ENCODE measurements around the gene FAIM2. TPM values are rescaled to one million over a fixed set of nuclear protein-coding genes. Genes with fewer than 3 reads are reported as not detected.
"Not testable (repeated sequence)": the region's sequence is repeated elsewhere in the genome, so short reads cannot be mapped to it uniquely, and the experiment has no call there.

Gene FAIM2
- total RNA-seq, 1 experiment from 2014 or later: 0.58 TPM

- no peak for DNase-seq (ENCODE audit: low spot score)
Observed at GRCh38 chr12:49865109-49865781, 38.5 kb downstream of the FAIM2 start.

DNA sequence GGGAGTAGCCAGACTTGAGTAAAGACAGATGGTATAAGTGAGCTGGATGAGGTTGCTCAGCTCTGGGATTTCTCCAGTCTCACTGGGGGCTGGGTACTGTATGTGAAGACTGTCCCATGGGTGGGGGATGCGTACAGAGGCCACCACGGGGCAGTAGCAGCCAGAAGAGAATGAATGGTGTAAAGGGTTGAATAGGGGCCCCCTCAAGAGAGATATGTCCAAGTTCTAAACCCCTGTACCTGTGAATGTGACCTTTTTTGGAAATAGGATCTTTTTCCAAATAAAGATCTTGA, 39.0 kb downstream of the FAIM2 start:
- DNase-seq (ENCODE audit: low spot score): no peak

DNA sequence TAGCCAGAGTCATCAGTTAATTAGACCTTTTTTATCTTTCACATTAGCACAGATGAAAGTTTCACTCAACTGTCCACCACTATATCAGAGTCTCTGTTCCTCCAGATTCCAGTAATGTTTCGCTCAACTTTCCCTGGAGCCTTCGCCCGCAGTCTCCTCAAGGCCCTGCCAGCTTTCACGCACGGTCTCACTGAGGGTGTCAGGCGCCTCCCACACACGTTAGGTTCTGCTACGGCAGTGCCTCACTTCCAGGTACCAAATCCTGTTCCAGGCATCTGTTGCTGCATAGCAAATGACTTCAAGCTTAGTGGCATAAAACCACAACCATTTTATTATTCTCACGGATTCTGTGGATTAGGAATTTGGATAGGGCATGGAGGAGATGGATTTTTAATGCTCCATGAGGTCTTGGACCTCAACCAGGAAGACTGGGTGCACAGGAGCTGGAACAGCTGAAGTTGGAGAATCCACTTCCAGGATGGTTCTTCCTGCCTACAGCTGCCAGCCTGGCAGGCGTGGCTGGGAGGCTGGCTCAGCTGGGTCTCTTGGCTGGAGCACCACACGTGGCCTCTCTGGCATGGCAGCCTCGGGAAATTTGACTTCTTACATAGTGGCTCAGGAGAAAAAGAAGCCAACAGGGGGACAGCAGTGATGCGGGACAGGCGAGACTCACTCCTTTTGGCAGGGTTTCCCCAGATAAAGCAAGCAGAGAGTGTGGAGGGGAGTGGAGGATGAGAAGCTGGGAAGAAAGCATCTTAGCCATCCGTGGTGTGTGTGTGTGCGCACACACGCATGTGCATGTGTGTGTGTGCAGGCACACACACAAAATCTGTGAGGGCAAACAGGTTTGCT, 39.5 kb downstream of the FAIM2 start:
- no peak for DNase-seq (ENCODE audit: low spot score)

DNA sequence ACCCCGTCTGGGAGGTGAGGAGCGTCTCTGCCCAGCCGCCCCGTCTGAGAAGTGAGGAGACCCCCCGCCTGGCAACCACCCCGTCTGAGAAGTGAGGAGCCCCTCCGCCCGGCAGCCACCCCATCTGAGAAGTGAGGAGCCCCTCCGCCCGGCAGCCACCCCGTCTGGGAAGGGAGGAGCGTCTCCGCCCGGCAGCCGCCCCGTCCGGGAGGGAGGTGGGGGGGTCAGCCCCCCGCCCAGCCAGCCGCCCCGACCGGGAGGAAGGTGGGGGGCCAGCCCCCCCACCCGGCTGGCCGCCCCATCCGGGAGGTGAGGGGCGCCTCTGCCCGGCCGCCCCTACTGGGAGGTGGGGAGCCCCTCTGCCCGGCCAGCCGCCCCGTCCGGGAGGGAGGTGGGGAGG, 42.8 kb downstream of the FAIM2 start:
- DNase-seq (ENCODE audit: low spot score): not testable (repeated sequence)

- DNase-seq (ENCODE audit: low spot score): not testable (repeated sequence)
Observed at GRCh38 chr12:49855890-49856289, 47.8 kb downstream of the FAIM2 start.

- peak; percentile 86 for DNase-seq (ENCODE audit: low spot score)
Observed at GRCh38 chr12:49854976-49855375, 48.7 kb downstream of the FAIM2 start.

- no peak for DNase-seq (ENCODE audit: low spot score)
Observed at GRCh38 chr12:49853671-49854070, 50.0 kb downstream of the FAIM2 start.

- no peak for DNase-seq (ENCODE audit: low spot score)
Observed at GRCh38 chr12:49847161-49847560, 56.5 kb downstream of the FAIM2 start.

- no peak for DNase-seq (ENCODE audit: low spot score)
Observed at GRCh38 chr12:49846032-49846431, 57.7 kb downstream of the FAIM2 start.

GRCh38 chr12:49843876-49844437, 59.7 kb downstream of the FAIM2 start:
- DNase-seq (ENCODE audit: low spot score): no peak

DNA sequence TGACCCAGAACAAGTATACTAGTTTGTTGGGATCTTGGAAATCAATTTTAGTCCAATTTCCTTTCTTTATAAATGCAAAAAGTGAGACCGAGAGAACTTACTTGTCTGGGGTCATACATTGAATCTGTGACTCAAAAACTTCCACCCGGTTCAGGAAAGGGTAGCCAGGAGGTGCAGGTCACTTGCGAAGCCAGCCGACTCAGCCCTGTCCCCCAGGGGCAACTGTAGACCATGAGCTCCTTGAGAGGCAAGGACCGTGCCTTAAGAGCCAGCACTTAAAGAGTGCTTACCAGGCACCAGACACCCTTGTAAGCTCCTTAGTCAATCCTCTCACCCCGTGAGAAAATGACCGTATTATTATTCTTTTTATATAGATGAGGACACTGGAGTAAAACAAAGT, 60.3 kb downstream of the FAIM2 start:
- no peak for DNase-seq (ENCODE audit: low spot score)

GRCh38 chr12:49842519-49843352, 61.0 kb downstream of the FAIM2 start, which contains the start of gene BCDIN3D:
TSS of gene BCDIN3D (minus strand) at chr12:49843106. CDS start at chr12:49843087, 19 bp downstream.
- DNase-seq (ENCODE audit: low spot score): peak; percentile 96

GRCh38 chr12:49838973-49839633, 64.6 kb downstream of the FAIM2 start:
- DNase-seq (ENCODE audit: low spot score): peak; percentile 60

DNA sequence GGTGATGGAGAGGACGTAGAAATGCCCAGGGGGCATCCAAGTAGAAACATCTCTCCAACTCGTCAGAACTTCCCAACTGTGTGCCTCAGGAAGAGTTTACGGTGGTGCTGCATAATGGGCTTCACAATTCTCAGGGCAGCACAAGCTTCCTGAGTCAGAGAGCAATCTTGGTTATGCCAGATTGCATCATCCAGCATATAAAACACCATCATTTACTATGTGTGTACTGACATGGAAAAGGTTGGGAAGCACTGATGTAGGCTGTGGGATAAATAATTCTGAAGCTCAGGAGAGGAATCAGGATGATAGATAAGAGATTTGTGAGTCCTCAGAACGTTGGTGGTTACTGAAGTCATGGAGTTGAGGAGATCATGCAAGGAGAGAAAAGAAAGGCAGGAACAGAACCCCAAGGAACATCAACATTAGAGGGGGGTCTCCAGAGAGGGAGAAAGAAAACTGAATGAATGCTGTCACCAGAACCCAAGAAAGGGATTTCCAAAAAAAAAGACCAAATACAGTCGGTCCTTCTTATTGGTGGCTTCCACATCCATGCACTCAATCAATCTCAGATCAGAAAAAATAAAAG, 70.8 kb downstream of the FAIM2 start:
- DNase-seq (ENCODE audit: low spot score): no peak

DNA sequence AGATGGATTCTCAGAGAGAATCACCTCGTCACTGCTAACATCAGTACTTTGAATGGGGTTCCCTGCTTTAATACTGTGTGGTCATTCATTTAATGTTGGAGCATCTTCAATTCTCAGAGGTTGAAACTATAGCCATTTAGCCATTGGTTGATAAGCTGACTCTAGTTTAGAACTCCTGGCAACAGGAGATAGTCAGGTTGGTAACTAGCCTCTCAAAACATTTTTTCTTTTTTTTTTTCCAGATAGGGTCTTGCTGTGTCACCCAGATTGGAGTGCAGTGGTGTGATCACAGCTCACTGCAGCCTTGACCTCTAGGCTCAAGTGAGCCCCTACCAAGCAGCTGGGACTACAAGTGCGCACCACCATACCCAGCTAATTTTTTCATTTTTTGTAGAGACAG, 72.0 kb downstream of the FAIM2 start:
- DNase-seq (ENCODE audit: low spot score): no peak

DNA sequence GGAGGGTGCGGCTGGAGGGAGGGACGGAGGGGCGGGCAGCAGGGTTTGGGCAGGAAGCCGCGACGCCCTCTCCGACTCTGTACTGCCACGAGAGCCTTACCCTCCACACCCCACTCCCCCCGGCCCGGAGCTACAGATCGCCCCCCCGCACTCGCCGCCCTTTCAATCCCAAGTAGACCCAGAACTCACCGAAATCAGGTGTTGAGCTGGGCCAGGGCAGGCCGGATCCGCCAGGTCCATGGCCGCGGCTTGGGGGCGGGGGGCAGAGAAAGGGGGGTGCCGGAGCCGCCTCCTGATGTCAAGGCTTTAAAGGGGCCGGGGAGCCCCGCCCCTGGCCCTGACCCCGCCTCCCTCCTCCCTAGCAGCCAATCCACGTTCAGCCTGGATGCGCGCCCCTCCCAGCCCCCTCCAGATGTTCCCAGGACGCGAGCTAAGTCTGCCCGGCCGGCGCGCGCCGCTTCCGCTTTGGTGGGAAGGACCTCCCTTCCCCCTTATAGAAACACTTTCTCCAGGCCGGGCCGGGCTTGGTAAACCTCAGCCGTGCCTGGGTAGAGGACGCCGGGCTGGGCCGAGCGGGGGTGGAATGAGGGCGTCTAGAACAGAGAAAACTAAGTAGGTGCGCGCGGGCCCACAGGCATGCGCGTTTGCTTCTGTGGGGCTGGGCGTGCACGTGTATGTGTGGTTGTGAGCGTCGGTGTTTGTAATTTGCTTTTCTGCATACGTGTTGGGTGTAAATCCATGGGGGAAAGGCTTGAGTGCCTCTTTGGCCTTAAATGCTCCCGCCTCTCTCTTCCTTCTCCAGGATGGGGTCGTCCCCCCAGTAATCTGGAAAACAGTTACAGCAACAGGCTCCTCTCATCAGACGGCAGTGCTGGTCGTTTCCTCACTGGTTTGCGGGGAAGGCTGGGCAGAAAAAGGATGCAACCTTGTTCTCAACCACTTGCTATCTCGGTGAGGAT, 75.3 kb downstream of the FAIM2 start, which contains the start of gene NCKAP5L:
Gene NCKAP5L, minus strand, starts transcription at position 281 of the 959 bp plus-strand sequence. CDS start 24,369 bp downstream, outside the sequence.
- DNase-seq (ENCODE audit: low spot score): peak; percentile 95

- peak; percentile 54 for DNase-seq (ENCODE audit: low spot score)
Observed at GRCh38 chr12:49827401-49828099, 76.2 kb downstream of the FAIM2 start.

DNA sequence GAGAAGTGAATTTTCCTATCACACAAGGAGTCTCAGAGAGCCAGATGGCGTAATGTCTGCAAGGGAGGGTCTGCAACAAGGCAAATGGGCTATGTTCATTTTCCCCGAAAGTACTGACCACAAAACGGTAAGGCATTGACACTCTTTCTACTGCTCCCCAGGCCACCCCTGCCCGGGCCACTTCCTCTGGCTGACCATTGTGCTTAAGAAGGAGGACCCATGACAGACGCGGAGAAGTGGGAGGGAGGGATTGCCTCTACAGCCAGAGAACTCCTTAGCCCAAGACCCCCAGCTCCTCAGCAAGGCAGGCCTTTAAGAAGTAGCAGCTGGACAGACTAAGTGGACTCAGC, 76.7 kb downstream of the FAIM2 start:
- no peak for DNase-seq (ENCODE audit: low spot score)

GRCh38 chr12:49825971-49826421, 77.7 kb downstream of the FAIM2 start:
- no peak for DNase-seq (ENCODE audit: low spot score)
